GM23248 (cell line): ENCODE measurements around the gene ANKRD28.

Experiments
- EZH2 ChIP-seq: fragments of 200-600 bp; sonication (generic); IDR thresholded peaks from 2 replicates; pipeline ENCODE4 v1.6.1; 2018; ENCODE audit warnings: antibody characterized with exemption, mild to moderate bottlenecking; ENCODE audit not compliant: insufficient read depth, poor library complexity, severe bottlenecking
- EZH2phosphoT487 ChIP-seq: fragments of 200-600 bp; sonication (generic); IDR thresholded peaks from 2 replicates; pipeline ENCODE4 v1.6.1; 2018; ENCODE audit warnings: antibody characterized with exemption, moderate library complexity, mild to moderate bottlenecking, low read depth; ENCODE audit not compliant: insufficient read depth

- no peak for TF ChIP-seq EZH2
- no peak for TF ChIP-seq EZH2phosphoT487
Observed at GRCh38 chr3:15665510-15666150, 132.1 kb downstream of the ANKRD28 start.
